SK-N-SH (cell line): ENCODE results near the gene CLDN7. TPM values are rescaled to one million over a fixed set of nuclear protein-coding genes. Genes with fewer than 3 reads are reported as not detected.

Source experiments
- CTCF ChIA-PET: fragments of 300-600, 350-600 bp; formaldehyde crosslinking; extraction: SDS; loops from one replicate; lab custom pipeline; 2021; lab: Yijun Ruan, JAX
- POLR2A ChIA-PET: fragments of 350-600 bp; sonication (Branson Sonifier 250); formaldehyde crosslinking; extraction: SDS; loops from one replicate; lab custom pipeline; 2020; ENCODE audit warnings: antibody characterized with exemption, inconsistent platforms; lab: Yijun Ruan, JAX
- DNase-seq: peaks from one replicate; pipeline ENCODE4 v3.0.0; 2012
- H2AFZ ChIP-seq: fragments of 200-600 bp; sonication (generic); 2 replicates; pipeline ENCODE4 v1.8.1; 2016; ENCODE audit warnings: antibody characterized with exemption, mild to moderate bottlenecking, low read depth
- H3F3A ChIP-seq: fragments of 200-600 bp; sonication (generic); replicated peaks from 2 replicates; pipeline ENCODE3; 2016; ENCODE audit warnings: antibody characterized with exemption, mild to moderate bottlenecking; ENCODE audit not compliant: insufficient read depth
- H3K27ac ChIP-seq, 2 experiments: fragments of 200-500 bp in 1 of 2; fragments of 200-600 bp in 1 of 2; sonication (Bioruptor generic) in 1 of 2; sonication (generic), shearing (Covaris generic) in 1 of 2; 2 replicates each; pipeline versions ENCODE4 v1.5.1 to v1.6.1; 2014 to 2016; ENCODE audit warnings: low read depth in 2 of 2, inconsistent platforms in 1 of 2, low read length in 1 of 2, mild to moderate bottlenecking in 1 of 2, mixed read lengths in 1 of 2
- H3K27me3 ChIP-seq: fragments of 200-600 bp; sonication (generic), shearing (Covaris generic); 2 replicates; pipeline ENCODE4 v1.6.1; 2016; ENCODE audit warnings: mixed run types; ENCODE audit not compliant: insufficient read depth
- H3K36me3 ChIP-seq, 2 experiments: fragments of 200-500 bp in 1 of 2; fragments of 200-600 bp in 1 of 2; sonication (Bioruptor generic) in 1 of 2; sonication (generic) in 1 of 2; replicated peaks in 1 of 2; 2 replicates each; pipeline versions ENCODE3 to v1.5.1; 2014 to 2016; ENCODE audit warnings: low read length in 1 of 2, mild to moderate bottlenecking in 1 of 2; ENCODE audit not compliant: insufficient read depth in 2 of 2, control insufficient read depth in 1 of 2
- H3K4me1 ChIP-seq, 2 experiments: fragments of 200-500 bp in 1 of 2; fragments of 200-600 bp in 1 of 2; sonication (Bioruptor generic) in 1 of 2; sonication (generic), shearing (Covaris generic) in 1 of 2; 2 replicates each; pipeline versions ENCODE4 v1.5.1 to v1.6.1; 2014 to 2016; ENCODE audit warnings: low read depth in 1 of 2, low read length in 1 of 2, mixed run types in 1 of 2; ENCODE audit not compliant: insufficient read depth in 2 of 2, control insufficient read depth in 1 of 2
- H3K4me2 ChIP-seq: fragments of 200-600 bp; sonication (generic), shearing (Covaris generic); 2 replicates; pipeline ENCODE4 v1.6.1; 2017; ENCODE audit warnings: mixed run types
- H3K4me3 ChIP-seq, 2 experiments: fragments of 200-500 bp in 1 of 2; fragments of 200-600 bp in 1 of 2; sonication (Bioruptor generic) in 1 of 2; sonication (generic), shearing (Covaris generic) in 1 of 2; 2 replicates each; pipeline versions ENCODE4 v1.5.1 to v1.8.1; 2014 to 2016; ENCODE audit warnings: low read depth in 2 of 2, inconsistent platforms in 1 of 2, low read length in 1 of 2, mild to moderate bottlenecking in 1 of 2, mixed read lengths in 1 of 2, moderate library complexity in 1 of 2
- H3K79me2 ChIP-seq: fragments of 200-600 bp; sonication (generic); 2 replicates; pipeline ENCODE4 v1.8.1; 2017; ENCODE audit warnings: mild to moderate bottlenecking; ENCODE audit not compliant: insufficient read depth
- H3K9ac ChIP-seq: fragments of 200-600 bp; sonication (generic); 2 replicates; pipeline ENCODE4 v1.6.1; 2017; ENCODE audit warnings: mixed run types
- H3K9me2 ChIP-seq: fragments of 200-600 bp; sonication (generic); 2 replicates; pipeline ENCODE4 v1.6.1; 2017; ENCODE audit warnings: mixed run types
- H3K9me3 ChIP-seq: fragments of 200-600 bp; sonication (generic); 2 replicates; pipeline ENCODE4 v1.6.1; 2017; ENCODE audit warnings: mixed run types, mild to moderate bottlenecking, moderate library complexity
- H4K20me1 ChIP-seq: fragments of 200-600 bp; sonication (generic); 2 replicates; pipeline ENCODE4 v1.6.1; 2017; ENCODE audit warnings: mild to moderate bottlenecking, mixed run types; ENCODE audit not compliant: insufficient read depth
- ELF1 ChIP-seq: IDR thresholded peaks from 2 replicates; pipeline ENCODE4 v1.4.0; 2012
- EZH2phosphoT487 ChIP-seq: fragments of 200-600 bp; sonication (generic); IDR thresholded peaks from 2 replicates; pipeline ENCODE4 v1.6.1; 2017; ENCODE audit warnings: low read depth, mixed run types, mild to moderate bottlenecking, antibody characterized with exemption, moderate library complexity, borderline replicate concordance
- FOSL2 ChIP-seq: IDR thresholded peaks from 2 replicates; pipeline ENCODE4 v1.4.0; 2012; ENCODE audit warnings: low read depth, mild to moderate bottlenecking, moderate library complexity, borderline replicate concordance
- FOXJ3 ChIP-seq: sonication (generic); formaldehyde crosslinking; IDR thresholded peaks from 2 replicates; pipeline ENCODE4 v1.5.1; 2020; ENCODE audit warnings: mild to moderate bottlenecking, missing genetic modification reagents
- FOXM1 ChIP-seq: IDR thresholded peaks from 2 replicates; pipeline ENCODE4 v1.4.0; 2012; ENCODE audit warnings: low read depth, mild to moderate bottlenecking
- GABPA ChIP-seq: IDR thresholded peaks from 2 replicates; pipeline ENCODE4 v1.4.0; 2012; ENCODE audit warnings: low read depth, mild to moderate bottlenecking
- GATA2 ChIP-seq: sonication (generic); formaldehyde crosslinking; IDR thresholded peaks from 2 replicates; pipeline ENCODE4 v1.5.0; 2020; ENCODE audit warnings: mild to moderate bottlenecking, missing genetic modification reagents
- JUND ChIP-seq: IDR thresholded peaks from 2 replicates; pipeline ENCODE4 v1.4.0; 2012
- MXI1 ChIP-seq: IDR thresholded peaks from 2 replicates; pipeline ENCODE4 v1.6.1; 2012; ENCODE audit warnings: mild to moderate bottlenecking, low read depth, low read length, improper control_type of control experiment
- NFIC ChIP-seq: IDR thresholded peaks from 2 replicates; pipeline ENCODE4 v1.4.0; 2012; ENCODE audit warnings: borderline replicate concordance
- NRF1 ChIP-seq: IDR thresholded peaks from 2 replicates; pipeline ENCODE4 v1.6.1; 2012; ENCODE audit warnings: low read depth, mild to moderate bottlenecking, low read length
- RAD21 ChIP-seq: IDR thresholded peaks from 2 replicates; pipeline ENCODE4 v1.6.1; 2012; ENCODE audit warnings: mild to moderate bottlenecking, low read length
- RCOR1 ChIP-seq: fragments of 150-350 bp; IDR thresholded peaks from 2 replicates; pipeline ENCODE4 v1.6.1; 2017; ENCODE audit warnings: antibody characterized with exemption, low read length
- RXRA ChIP-seq: IDR thresholded peaks from 2 replicates; pipeline ENCODE4 v1.4.0; 2012; ENCODE audit warnings: low read depth, mild to moderate bottlenecking, borderline replicate concordance
- SIN3A ChIP-seq: IDR thresholded peaks from 2 replicates; pipeline ENCODE4 v1.6.1; 2012; ENCODE audit warnings: low read depth, mild to moderate bottlenecking, low read length, moderate library complexity, borderline replicate concordance
- SMC3 ChIP-seq: IDR thresholded peaks from 2 replicates; pipeline ENCODE4 v1.6.1; 2012; ENCODE audit warnings: low read depth, low read length, improper control_type of control experiment
- TAF1 ChIP-seq: IDR thresholded peaks from 2 replicates; pipeline ENCODE4 v1.6.1; 2012; ENCODE audit warnings: low read depth, mild to moderate bottlenecking, low read length, moderate library complexity, borderline replicate concordance
- TCF12 ChIP-seq: IDR thresholded peaks from 2 replicates; pipeline ENCODE4 v1.4.0; 2012
- YY1 ChIP-seq: IDR thresholded peaks from 2 replicates; pipeline ENCODE4 v1.4.0; 2012; ENCODE audit warnings: low read depth, mild to moderate bottlenecking
- WGBS: methylation state at CpG from one replicate; pipeline ENCODE4 v1.1.6; 2017; ENCODE audit warnings: low lambda C conversion rate; 5-methylcytosine and 5-hydroxymethylcytosine counted together
- polyA plus RNA-seq, 3 experiments: library from polyadenylated mRNA; depleted of rRNA; stranded (reverse); fragments of >200 nt; gene quantifications; 2 replicates each; pipeline ENCODE4 v1.2.3, GENCODE V29; 2012
- TF ChIP-seq, protein P1 (sequence below): IDR thresholded peaks from 2 replicates; pipeline ENCODE4 v1.6.1; 2012; ENCODE audit warnings: mild to moderate bottlenecking, low read depth, low read length, moderate library complexity
- TF ChIP-seq, protein P2 (sequence below): fragments of 150-350 bp; IDR thresholded peaks from 2 replicates; pipeline ENCODE4 v1.6.1; 2016; ENCODE audit warnings: mild to moderate bottlenecking, low read depth, low read length
- TF ChIP-seq, protein P3 (sequence below): fragments of 150-350 bp; IDR thresholded peaks from 2 replicates; pipeline ENCODE4 v1.6.1; 2017; ENCODE audit warnings: antibody characterized with exemption, low read length, low read depth, borderline replicate concordance
- TF ChIP-seq, protein P4 (sequence below): IDR thresholded peaks from 2 replicates; pipeline ENCODE4 v1.4.0; 2012; ENCODE audit warnings: low read depth, borderline replicate concordance
- TF ChIP-seq, protein P5 (sequence below): IDR thresholded peaks from 2 replicates; pipeline ENCODE4 v1.4.0; 2012; ENCODE audit warnings: low read depth, borderline replicate concordance
- TF ChIP-seq, protein P6 (sequence below): IDR thresholded peaks from 2 replicates; pipeline ENCODE4 v1.4.0; 2012; ENCODE audit warnings: low read depth

The CLDN7 gene
- polyA plus RNA-seq, 1 of the 3 experiments (the other 2 are of a cell fraction): 5.0 TPM

DNA sequence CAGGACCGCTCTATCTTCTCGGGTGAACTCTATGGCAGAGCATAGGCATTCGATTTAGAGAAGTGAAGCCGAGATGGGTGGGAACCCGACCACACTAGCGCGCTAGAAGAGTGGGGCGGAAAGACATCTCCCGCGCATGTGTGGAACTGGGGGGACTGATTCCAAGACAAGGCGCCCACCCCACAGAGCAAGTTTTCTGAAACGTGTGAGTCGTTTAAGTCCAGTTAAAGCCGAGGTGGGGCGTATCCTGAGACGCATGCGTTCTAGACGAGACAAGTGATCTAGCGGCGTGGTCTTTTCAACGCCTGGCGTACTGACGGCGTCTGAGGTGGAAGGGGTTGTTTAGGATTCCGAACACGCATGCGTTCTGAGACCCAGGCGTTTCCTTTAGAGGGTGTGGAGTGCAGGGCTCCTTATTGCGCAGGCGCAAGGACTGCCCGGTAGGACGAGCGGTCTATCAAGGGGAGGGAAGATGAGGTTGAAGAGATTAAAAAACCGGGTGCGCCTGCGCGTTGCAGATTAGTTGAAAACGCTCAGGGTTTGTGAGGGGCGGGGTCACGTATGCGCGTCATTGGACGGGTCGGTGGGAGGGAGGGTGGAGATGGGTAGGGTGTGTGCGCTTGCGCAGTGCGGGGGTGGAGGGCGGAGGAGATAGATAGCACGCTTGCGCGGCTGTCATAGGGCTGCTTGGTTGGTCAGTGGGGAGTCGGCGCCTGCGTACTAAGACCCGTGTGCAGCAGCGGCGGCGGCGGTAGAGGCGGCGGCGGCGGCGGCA lies 44.8 kb upstream of the CLDN7 start, which contains the start of gene EIF5A:
Gene EIF5A, plus strand, starts transcription at position 718 of the 775 bp plus-strand sequence. CDS start 2,008 bp downstream, outside the sequence.
- no peaks in the 10 kb centered on the region for H3K9me3 ChIP-seq
- H4K20me1 ChIP-seq: peaks cover 38% of the 10 kb centered on the region
- peak; percentile 99 for DNase-seq
- ChIA-PET CTCF (no interaction called here), POLR2A (interaction anchor here (0.6 kb wide), 1 partner anchor 73 kb away, joined by 3 read pairs; no protein-coding TSS in a partner anchor)
- H3K9ac ChIP-seq: peak within 1 kb of the TSS; percentile 93
- peaks cover 41% of the 10 kb centered on the region for H3F3A ChIP-seq
- peak within 1 kb of the TSS; percentile 91 to 92 for H3K27ac ChIP-seq
- H3K27me3 ChIP-seq: no peaks in the 10 kb centered on the region
- peaks cover 13 to 19% of the 10 kb centered on the region in 2 experiments; a peak in 3 of 4 replicates for H3K4me1 ChIP-seq
- no peaks in the 10 kb centered on the region for H3K9me2 ChIP-seq
- 2% methylated on average over 56 of the region's 64 CpGs for WGBS
- peaks cover 24 to 27% of the 10 kb centered on the region in 2 experiments for H3K36me3 ChIP-seq
- peaks cover 44% of the 10 kb centered on the region for H3K79me2 ChIP-seq
- H2AFZ ChIP-seq: peak within 1 kb of the TSS; percentile 99
- peak within 1 kb of the TSS; percentile 90 for H3K4me2 ChIP-seq
- peak within 1 kb of the TSS; percentile 76 to 79 for H3K4me3 ChIP-seq
- TF ChIP-seq, protein P1, sequence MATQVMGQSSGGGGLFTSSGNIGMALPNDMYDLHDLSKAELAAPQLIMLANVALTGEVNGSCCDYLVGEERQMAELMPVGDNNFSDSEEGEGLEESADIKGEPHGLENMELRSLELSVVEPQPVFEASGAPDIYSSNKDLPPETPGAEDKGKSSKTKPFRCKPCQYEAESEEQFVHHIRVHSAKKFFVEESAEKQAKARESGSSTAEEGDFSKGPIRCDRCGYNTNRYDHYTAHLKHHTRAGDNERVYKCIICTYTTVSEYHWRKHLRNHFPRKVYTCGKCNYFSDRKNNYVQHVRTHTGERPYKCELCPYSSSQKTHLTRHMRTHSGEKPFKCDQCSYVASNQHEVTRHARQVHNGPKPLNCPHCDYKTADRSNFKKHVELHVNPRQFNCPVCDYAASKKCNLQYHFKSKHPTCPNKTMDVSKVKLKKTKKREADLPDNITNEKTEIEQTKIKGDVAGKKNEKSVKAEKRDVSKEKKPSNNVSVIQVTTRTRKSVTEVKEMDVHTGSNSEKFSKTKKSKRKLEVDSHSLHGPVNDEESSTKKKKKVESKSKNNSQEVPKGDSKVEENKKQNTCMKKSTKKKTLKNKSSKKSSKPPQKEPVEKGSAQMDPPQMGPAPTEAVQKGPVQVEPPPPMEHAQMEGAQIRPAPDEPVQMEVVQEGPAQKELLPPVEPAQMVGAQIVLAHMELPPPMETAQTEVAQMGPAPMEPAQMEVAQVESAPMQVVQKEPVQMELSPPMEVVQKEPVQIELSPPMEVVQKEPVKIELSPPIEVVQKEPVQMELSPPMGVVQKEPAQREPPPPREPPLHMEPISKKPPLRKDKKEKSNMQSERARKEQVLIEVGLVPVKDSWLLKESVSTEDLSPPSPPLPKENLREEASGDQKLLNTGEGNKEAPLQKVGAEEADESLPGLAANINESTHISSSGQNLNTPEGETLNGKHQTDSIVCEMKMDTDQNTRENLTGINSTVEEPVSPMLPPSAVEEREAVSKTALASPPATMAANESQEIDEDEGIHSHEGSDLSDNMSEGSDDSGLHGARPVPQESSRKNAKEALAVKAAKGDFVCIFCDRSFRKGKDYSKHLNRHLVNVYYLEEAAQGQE: no peak
- TF ChIP-seq NRF1 (peak; percentile 93), ELF1 (peak; percentile 54; the same call in 1 of the 2 replicates), GATA2 (CRISPR knock-in tag) (no peak), FOSL2 (no peak), MXI1 (peak; percentile 95), GABPA (peak; percentile 47), JUND (no peak), EZH2phosphoT487 (no peak), TAF1 (peak; percentile 84), SIN3A (0 out of 2 replicates have a peak, but pooled peaks have one; percentile 27), RAD21 (no peak), TCF12 (no peak), FOXJ3 (CRISPR knock-in tag) (no peak), SMC3 (no peak), RCOR1 (no peak), YY1 (no peak; the same call in 1 of the 2 replicates), FOXM1 (no peak), RXRA (no peak), NFIC (no peak)
- TF ChIP-seq, protein P2, sequence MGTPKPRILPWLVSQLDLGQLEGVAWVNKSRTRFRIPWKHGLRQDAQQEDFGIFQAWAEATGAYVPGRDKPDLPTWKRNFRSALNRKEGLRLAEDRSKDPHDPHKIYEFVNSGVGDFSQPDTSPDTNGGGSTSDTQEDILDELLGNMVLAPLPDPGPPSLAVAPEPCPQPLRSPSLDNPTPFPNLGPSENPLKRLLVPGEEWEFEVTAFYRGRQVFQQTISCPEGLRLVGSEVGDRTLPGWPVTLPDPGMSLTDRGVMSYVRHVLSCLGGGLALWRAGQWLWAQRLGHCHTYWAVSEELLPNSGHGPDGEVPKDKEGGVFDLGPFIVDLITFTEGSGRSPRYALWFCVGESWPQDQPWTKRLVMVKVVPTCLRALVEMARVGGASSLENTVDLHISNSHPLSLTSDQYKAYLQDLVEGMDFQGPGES: no peak
- TF ChIP-seq, protein P3, sequence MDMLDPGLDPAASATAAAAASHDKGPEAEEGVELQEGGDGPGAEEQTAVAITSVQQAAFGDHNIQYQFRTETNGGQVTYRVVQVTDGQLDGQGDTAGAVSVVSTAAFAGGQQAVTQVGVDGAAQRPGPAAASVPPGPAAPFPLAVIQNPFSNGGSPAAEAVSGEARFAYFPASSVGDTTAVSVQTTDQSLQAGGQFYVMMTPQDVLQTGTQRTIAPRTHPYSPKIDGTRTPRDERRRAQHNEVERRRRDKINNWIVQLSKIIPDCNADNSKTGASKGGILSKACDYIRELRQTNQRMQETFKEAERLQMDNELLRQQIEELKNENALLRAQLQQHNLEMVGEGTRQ: no peak
- TF ChIP-seq, protein P4, sequence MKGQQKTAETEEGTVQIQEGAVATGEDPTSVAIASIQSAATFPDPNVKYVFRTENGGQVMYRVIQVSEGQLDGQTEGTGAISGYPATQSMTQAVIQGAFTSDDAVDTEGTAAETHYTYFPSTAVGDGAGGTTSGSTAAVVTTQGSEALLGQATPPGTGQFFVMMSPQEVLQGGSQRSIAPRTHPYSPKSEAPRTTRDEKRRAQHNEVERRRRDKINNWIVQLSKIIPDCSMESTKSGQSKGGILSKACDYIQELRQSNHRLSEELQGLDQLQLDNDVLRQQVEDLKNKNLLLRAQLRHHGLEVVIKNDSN: no peak
- TF ChIP-seq, protein P5, sequence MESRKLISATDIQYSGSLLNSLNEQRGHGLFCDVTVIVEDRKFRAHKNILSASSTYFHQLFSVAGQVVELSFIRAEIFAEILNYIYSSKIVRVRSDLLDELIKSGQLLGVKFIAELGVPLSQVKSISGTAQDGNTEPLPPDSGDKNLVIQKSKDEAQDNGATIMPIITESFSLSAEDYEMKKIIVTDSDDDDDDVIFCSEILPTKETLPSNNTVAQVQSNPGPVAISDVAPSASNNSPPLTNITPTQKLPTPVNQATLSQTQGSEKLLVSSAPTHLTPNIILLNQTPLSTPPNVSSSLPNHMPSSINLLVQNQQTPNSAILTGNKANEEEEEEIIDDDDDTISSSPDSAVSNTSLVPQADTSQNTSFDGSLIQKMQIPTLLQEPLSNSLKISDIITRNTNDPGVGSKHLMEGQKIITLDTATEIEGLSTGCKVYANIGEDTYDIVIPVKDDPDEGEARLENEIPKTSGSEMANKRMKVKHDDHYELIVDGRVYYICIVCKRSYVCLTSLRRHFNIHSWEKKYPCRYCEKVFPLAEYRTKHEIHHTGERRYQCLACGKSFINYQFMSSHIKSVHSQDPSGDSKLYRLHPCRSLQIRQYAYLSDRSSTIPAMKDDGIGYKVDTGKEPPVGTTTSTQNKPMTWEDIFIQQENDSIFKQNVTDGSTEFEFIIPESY: no peak
- TF ChIP-seq, protein P6, sequence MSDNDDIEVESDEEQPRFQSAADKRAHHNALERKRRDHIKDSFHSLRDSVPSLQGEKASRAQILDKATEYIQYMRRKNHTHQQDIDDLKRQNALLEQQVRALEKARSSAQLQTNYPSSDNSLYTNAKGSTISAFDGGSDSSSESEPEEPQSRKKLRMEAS: peak; percentile 86
